NCI-H187 (cell line): ENCODE data around the gene NOC2L.
"Not testable (repeated sequence)": the region's sequence is repeated elsewhere in the genome, so short reads cannot be mapped to it uniquely, and the experiment has no call there.

Experiments used
- DNase-seq, 2 experiments: peaks; one replicate each; lab custom pipeline; 2025; lab: John Stamatoyannopoulos, UW

The NOC2L gene

GRCh38 chr1:904310-904950 is 54.6 kb downstream of the NOC2L start:
- peak in 1 of 2 experiments; percentile 69 for DNase-seq

- no peak for DNase-seq
These were observed 55.3 kb downstream of the NOC2L start for GRCh38 chr1:903721-904271.

DNA sequence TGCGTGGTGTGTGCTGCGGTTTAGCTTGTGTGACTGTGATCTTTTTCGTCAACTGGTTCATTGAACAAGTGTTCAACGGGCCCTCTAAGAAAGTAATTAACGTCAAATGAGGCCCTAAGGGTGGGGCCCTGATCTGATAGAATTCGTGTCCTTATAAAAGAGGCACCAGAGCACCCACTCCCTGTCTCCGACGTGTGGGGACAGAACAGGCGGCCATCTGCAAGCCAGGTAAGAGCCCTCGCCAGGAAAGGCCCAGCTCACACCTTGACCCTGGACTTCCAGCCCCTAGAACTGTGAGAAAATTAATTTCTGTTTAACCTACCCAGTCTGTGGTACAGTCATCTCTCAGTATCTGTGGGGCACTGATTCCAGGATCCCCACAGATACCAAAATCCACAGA is 55.8 kb downstream of the NOC2L start:
- no peak for DNase-seq

GRCh38 chr1:902802-903201 is 56.3 kb downstream of the NOC2L start:
- no peak for DNase-seq

DNA sequence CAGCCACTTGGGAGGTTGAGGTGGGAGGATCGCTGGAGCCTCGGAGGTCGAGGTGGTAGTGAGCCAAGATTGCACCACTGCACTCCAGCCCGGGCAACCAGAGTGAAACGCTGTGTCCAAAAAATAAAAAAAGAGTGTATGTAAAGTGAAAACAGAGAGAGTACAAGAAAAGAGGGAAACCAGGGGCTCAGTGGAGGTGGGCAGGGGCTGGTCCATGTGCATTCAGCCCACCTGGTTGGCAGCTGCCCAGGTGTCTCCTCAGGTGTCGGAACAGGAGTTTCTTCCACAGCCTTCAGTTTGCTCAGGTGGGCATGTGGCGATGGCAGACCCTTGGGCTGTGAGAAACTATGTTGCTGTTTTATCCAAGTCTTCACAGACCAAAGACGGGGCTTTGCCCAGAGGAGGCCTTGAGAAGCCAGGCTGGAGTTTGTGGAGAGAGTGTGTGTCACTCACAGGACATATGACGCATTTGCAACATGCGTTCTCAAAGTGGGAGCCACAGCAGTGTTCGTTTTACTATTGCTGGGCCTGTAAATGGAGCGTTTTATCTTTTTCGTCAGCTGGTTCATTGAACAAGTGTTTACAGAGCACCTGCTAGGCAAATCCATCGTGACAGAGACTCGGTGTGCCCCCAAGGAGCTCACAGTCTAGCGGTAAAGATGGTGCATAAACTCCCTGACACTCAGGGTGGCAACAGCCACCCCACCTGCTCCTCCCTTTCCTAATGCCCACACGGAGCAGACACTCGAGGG is 57.8 kb downstream of the NOC2L start:
- no peak for DNase-seq

GRCh38 chr1:899636-900317 is 59.3 kb downstream of the NOC2L start:
- DNase-seq: no peak

- DNase-seq: not testable (repeated sequence)
These were observed 61.1 kb downstream of the NOC2L start for GRCh38 chr1:897951-898350.

DNA sequence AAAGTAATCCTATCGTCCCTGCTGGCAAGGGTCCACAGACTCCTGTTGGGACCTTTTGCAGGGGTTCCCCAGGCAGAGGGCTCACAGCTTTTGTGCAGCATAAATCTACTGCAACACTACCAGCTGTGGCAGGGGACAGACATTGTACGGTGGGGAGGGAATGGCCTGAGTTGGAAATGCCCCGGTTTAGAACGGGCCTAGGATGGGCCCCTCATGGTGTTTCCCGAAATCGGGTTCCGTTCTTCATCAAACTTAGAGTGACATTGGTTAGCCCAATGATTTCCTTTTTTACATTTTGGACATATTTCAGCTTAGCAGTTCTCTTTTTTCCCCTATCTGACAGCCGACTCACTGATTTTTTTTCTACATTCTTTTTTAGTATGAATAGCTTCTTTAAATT is 61.8 kb downstream of the NOC2L start:
- DNase-seq: no peak
